ENCODE results near the gene SCAP.
A peak's percentile ranks its signal among the peaks of the same experiment; 100 is the strongest.
"Not testable (repeated sequence)": the region's sequence is repeated elsewhere in the genome, so short reads cannot be mapped to it uniquely, and the experiment has no call there.

The SCAP gene

GRCh38 chr3:47394140-47394870, 81.4 kb downstream of the SCAP start:
- DNase-seq (ENCODE audit: low read depth): no peak

DNA sequence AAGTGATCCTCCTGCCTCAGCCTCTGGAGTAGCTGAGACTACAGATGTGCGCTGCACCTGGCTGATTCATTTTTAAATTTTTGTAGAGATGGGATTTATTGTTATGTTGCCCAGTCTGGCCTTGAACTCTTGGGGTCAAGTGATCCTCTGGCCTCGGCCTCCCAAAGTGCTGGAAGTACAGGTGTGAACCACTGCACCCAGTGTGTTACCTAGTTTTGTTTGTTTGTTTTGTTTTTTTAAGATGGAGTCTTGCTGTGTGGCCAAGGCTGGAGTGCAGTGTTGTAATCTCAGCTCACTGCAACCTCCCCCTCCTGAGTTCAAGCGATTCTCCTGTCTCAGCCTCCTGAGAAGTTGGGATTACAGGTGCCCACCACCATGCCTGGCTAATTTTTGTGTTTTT, 82.8 kb downstream of the SCAP start:
- DNase-seq (ENCODE audit: low read depth): no peak

DNA sequence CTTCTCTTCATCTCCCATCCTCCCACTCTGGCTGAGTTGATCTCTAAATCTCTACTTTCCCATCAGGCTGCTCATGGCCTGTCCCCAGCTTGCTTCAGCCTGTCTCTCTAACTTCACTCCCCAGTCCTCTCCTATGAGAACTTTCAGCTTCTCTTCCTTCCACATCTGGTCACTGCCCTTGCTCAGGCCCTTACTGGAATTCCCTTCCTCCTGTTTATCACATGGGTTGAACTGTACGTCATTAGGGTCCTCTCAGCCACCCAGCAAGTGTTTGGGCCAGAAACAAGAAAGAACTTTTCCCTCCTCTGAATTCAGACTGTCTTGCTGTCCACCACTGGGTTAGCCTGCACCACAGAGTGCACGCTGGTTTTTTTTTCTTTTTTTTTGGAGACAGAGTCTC, 89.9 kb downstream of the SCAP start:
- DNase-seq (ENCODE audit: low read depth): no peak

- no peak for DNase-seq (ENCODE audit: low read depth)
These were observed 90.7 kb downstream of the SCAP start for GRCh38 chr3:47385007-47385406.

DNA sequence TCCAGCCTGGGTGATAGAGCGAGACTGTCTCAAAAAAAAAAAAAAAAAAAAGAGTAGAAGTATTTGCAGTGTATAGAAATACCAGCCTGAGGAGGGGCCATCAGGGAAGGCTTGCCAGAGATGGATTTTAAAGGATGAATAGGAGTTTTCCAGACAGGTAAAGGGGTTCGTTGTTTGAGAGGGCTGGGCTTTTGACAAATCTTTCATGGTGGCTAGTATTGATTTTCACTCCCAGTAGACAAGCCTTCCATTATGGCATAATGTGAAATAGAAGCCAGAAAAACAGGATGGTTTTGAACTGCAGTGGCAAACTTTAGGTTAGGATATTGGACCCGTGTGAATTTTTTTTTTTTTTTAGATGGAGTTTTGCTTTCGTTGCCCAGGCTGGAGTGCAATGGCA, 91.3 kb downstream of the SCAP start:
- no peak for DNase-seq (ENCODE audit: low read depth)

GRCh38 chr3:47381317-47382157, 94.2 kb downstream of the SCAP start:
- peak; percentile 73 for DNase-seq (ENCODE audit: low read depth)

DNA sequence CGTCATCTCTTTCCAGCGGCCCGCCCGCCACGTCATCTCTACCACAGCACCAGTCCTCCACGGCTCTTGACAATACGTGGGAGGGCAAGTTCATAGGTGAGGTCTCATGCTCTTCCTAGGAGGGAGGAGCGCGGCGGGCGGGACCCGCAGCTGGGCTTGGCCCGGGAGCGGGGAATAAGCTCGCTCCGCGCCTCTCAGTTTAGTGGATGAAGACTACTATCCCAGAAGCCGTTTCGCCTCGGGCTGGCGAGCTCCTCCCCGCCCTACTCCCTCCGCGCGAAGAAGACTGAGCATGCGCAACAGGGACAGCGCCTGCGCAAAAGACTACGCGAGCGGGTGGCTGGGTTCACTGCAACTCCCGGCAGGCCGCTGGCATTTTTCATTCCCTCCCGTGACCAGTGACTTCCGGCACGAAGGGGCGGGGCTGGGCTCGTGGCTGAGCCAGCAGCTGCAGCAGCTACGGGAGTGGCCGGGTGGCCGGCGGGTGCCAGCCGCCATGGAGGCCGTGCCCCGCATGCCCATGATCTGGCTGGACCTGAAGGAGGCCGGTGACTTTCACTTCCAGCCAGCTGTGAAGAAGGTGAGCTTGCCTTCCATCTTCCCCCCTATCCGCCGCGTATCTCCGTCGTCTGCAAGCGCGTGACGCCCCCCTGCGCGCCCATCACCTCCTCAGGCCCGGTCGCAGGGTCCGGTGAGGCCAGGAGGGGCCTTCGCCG, 95.0 kb downstream of the SCAP start, which contains the start of gene PTPN23:
TSS of gene PTPN23 (plus strand) at position 421 of the 716 bp plus-strand sequence. CDS start at position 497, 76 bp downstream.
- DNase-seq (ENCODE audit: low read depth): peak; percentile 97

- no peak for DNase-seq (ENCODE audit: low read depth)
These were observed 95.6 kb downstream of the SCAP start for GRCh38 chr3:47380026-47380600.

GRCh38 chr3:47379411-47379899, 96.3 kb downstream of the SCAP start:
- no peak for DNase-seq (ENCODE audit: low read depth)

DNA sequence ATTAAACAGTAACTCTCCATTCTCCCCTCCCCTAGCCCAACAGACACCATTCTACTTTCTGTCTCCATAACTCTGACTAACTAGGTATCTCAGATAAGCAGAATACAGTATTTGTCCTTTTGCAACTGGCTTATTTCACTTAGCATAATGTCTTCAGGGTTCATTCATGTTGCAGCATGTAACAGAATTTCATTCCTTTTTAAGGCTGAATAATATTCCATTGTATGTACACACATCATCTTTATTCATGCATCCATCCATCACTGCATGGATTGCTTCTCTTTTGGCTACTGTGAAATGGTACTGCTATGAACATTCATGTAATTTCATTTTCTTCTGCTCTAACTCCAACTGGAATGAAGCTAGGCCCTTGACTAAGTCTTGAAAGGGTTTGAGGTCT, 96.9 kb downstream of the SCAP start:
- no peak for DNase-seq (ENCODE audit: low read depth)

DNA sequence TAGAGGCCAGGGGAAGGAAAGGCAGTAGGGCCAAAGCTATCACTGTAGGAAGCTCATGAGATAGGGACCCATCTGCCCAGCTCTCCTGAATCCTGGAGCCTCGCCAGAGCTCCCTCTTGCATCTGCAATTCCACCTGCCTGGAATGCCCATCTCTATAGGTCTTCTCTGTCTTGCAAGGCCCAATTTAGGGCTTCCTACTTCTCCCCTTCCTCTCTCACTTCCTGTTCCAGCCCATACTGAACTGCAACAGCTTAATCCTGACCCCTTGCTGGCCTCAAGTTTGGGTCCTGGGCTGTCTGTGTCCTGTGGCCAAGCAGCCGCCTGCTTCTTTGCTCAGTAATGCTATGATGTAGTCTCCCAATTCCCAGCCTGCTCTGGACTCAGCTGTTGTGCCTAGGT, 98.6 kb downstream of the SCAP start:
- no peak for DNase-seq (ENCODE audit: low read depth)

DNA sequence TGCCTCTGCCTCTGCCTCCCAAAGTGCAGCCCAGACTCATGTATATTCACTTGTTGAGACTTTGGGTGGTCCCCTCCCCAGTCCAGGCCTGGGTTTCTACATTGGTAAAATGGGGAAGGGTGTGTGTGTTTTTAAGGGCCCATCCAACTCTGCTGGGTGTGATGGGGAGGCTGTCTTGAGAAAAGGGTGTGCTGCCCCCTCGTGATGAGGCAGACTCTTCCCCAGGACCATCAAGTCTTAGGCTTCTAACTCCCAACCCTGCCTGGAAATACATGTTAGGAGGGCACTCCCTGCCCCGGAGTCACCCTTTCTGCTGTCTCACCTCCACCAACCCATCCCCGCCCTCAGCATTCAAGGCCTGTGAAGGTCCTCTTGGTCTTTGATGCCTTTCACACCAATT, 99.3 kb downstream of the SCAP start:
- DNase-seq (ENCODE audit: low read depth): no peak

GRCh38 chr3:47374587-47374986, 101.2 kb downstream of the SCAP start:
- DNase-seq (ENCODE audit: low read depth): no peak

GRCh38 chr3:47370887-47371697, 104.6 kb downstream of the SCAP start:
- no peak for DNase-seq (ENCODE audit: low read depth)

GRCh38 chr3:47370020-47370419, 105.7 kb downstream of the SCAP start:
- not testable (repeated sequence) for DNase-seq (ENCODE audit: low read depth)

GRCh38 chr3:47367631-47368030, 108.1 kb downstream of the SCAP start:
- no peak for DNase-seq (ENCODE audit: low read depth)

DNA sequence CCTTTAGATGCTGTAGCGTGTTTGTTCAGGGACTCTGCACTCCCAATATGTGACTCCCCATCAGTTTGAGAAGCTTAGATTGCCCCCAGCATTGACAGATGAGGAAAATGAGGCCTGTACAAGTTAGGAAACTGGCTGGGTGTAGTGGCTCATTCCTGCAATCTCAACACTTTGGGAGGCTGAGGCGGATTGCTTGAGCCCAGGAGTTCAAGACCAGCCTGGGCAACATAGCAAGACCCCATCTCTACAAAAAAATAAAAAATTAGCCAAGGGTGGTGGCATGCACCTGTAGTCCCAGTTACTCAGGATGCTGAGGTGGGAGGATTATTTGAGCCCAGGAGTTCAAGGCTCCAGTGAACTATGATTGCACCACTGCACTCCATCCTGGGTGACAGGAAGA, 108.9 kb downstream of the SCAP start:
- no peak for DNase-seq (ENCODE audit: low read depth)

- DNase-seq (ENCODE audit: low read depth): peak; percentile 74
These were observed 110.3 kb downstream of the SCAP start for GRCh38 chr3:47365213-47366153.
